ENCODE measurements around the gene SNAPC2. TPM values are rescaled to one million over a fixed set of nuclear protein-coding genes. Genes with fewer than 3 reads are reported as not detected.

Gene SNAPC2
- total and polyA plus RNA-seq, 8 donors, result 4.9 to 12.0 (median 8.0) TPM

DNA sequence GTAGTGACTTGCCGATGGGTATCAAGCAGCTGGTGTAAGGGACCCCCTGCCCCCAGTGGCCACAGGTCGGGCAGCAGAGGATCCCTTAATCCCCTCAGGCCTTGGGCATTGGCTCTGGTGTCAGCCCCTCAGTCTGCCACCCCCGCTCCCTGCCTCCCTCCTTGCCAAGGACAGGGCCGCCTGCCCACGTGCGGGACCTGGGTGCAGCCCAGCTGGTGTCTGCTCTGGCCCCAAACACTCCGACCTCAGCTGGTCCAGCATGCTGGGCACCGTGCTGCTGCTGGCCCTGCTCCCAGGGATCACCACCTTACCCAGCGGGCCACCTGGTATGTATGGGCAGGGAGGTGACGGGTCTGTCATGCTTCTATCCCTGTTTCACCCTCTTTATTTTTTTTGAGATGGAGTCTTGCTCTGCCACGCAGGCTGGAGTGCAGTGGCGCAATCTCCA lies 5.5 kb upstream of the SNAPC2 start, which contains the start of gene TGFBR3L:
TGFBR3L (plus strand) TSS at position 233 of the 448 bp plus-strand sequence.
- DNase-seq, result peak in 4 of 6 donors; percentile 8 to 82 (median 34)
- Histone ChIP-seq H3K4me3 (no peak within 1 kb of the TSS), H3K36me3 (peaks cover 4 to 29% (median 22%) of the 10 kb centered on the region in 3 donors), H3K27ac (no peak within 1 kb of the TSS), H3K4me1 (peaks cover 0 to 18% (median 6%) of the 10 kb centered on the region in 3 donors), H3K27me3 (peaks cover 0 to 6% (median 0%) of the 10 kb centered on the region in 4 donors), H3K9me3 (no peaks in the 10 kb centered on the region)
- intact Hi-C loops (cut with DNase I), result no loop called here
- TF ChIP-seq, protein P1, sequence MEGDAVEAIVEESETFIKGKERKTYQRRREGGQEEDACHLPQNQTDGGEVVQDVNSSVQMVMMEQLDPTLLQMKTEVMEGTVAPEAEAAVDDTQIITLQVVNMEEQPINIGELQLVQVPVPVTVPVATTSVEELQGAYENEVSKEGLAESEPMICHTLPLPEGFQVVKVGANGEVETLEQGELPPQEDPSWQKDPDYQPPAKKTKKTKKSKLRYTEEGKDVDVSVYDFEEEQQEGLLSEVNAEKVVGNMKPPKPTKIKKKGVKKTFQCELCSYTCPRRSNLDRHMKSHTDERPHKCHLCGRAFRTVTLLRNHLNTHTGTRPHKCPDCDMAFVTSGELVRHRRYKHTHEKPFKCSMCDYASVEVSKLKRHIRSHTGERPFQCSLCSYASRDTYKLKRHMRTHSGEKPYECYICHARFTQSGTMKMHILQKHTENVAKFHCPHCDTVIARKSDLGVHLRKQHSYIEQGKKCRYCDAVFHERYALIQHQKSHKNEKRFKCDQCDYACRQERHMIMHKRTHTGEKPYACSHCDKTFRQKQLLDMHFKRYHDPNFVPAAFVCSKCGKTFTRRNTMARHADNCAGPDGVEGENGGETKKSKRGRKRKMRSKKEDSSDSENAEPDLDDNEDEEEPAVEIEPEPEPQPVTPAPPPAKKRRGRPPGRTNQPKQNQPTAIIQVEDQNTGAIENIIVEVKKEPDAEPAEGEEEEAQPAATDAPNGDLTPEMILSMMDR (IDR thresholded peaks at IDR 0.05), result no peak
- FAIRE-seq, result no peak
- WGBS, 2 donors, result 34 to 36% methylated on average over 12 of the region's 12 CpGs
- ATAC-seq, result peak in 2 of 4 donors; percentile 1 to 3

DNA sequence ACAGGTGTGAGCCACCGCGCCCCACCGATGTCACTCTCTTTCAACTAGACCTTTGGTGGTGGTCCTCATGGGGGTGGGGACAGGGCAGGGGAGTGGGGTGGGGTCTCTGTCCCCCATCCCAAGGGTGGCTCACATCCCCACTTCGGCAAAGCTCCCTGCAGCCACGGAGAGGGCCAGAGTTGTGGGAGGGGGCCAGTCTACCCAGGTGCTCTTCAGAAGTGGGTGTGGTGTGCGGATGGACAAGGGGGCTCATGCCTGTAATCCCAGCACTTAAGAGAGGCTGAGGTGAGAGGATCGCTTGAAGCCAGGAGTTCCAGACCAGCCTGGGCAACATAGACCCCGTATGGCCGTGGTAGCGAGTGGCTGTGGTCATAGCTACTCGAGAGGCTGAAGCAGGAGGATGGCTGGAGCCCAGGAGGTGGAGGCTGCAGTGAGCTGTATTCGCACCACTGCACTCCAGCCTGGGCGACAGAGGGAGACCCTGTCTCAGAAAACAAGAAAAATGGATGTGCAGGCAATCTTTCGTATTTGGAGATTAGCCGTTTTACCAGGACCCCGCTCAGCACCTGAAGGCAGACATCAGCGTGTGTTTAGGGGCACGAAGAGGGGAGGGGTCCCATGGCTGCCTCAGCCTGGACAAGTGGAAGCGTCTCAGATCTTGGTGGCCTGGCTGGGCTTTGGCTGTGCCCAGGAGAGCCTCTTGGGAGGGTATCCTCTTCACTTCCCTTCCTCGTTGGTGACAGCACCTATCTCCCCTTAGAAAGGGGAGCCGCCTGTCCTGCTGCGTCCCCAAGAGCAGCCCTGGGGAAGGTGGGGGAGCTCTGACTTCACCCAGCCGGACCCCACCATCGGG lies 4.7 kb upstream of the SNAPC2 start:
- DNase-seq (peak in 3 of 6 donors; percentile 5 to 33 (median 13)), FAIRE-seq (no peak), ATAC-seq (no peak)
- intact Hi-C loops (cut with DNase I), result no loop called here
- H3K9me3 ChIP-seq, result no peaks in the 10 kb centered on the region
- no peak overlapping the region for H3K27ac ChIP-seq
- peaks cover 0 to 18% (median 6%) of the 10 kb centered on the region in 3 donors for H3K4me1 ChIP-seq
- 37 to 51% methylated on average over 21 to 24 of the region's 24 CpGs for WGBS, 2 donors
- TF ChIP-seq, protein P1 (IDR thresholded peaks at IDR 0.05), result no peak
- H3K4me3 ChIP-seq, result peak overlapping the region in 1 of 4 donors; percentile 38
- H3K27me3 ChIP-seq, result peaks cover 0 to 6% (median 0%) of the 10 kb centered on the region in 4 donors
- peaks cover 4 to 23% (median 19%) of the 10 kb centered on the region in 3 donors for H3K36me3 ChIP-seq

DNA sequence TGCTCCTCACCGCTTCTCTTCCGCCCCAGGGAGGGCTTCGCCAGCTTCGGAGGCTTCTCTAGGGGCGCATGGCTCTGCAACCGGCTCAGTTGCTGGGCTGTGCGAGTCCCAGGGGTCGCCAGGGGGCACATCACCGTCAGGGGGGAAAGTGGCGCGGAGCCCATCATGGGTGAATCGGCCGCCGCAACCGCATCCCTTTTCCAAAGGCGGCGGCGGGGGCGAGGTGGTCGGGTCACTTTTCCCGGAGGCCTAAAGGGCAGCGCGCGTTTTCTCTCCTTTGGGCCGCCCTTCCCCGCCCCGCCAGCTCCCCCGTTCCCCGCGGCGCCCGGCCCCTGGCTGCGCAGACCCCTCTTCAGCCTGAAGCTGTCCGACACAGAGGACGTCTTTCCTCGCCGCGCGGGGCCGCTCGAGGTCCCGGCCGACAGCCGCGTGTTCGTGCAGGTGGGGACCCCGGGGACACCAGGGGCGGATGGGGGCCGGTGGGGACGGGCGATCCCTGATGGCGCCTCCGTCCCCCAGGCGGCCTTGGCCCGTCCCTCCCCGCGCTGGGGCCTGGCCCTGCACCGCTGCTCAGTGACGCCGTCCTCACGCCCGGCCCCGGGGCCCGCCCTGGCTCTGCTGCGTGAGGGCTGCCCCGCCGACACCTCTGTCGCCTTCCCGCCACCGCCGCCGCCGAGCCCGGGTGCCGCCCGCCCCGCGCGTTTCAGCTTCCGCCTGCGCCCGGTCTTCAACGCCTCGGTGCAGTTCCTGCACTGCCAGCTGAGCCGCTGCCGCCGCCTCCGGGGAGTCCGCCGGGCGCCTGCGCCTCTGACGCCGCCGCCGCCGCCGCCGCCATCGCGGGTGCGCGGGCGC lies 3.8 kb upstream of the SNAPC2 start:
- peak overlapping the region in 2 of 4 donors; percentile 31 to 38 for H3K4me3 ChIP-seq
- peaks cover 4 to 18% (median 10%) of the 10 kb centered on the region in 3 donors for H3K4me1 ChIP-seq
- 1 to 2% methylated on average over 84 to 104 of the region's 104 CpGs for WGBS, 2 donors
- H3K9me3 ChIP-seq, result no peaks in the 10 kb centered on the region
- no peak overlapping the region for H3K27ac ChIP-seq
- ATAC-seq, result no peak
- FAIRE-seq, result no peak
- H3K27me3 ChIP-seq, result peaks cover 0 to 6% (median 0%) of the 10 kb centered on the region in 4 donors
- DNase-seq, result peak in 5 of 6 donors; percentile 3 to 82 (median 50)
- TF ChIP-seq, protein P1 (IDR thresholded peaks at IDR 0.05), result no peak
- peaks cover 0 to 14% (median 14%) of the 10 kb centered on the region in 3 donors for H3K36me3 ChIP-seq
- intact Hi-C loops (cut with DNase I), result no loop called here

DNA sequence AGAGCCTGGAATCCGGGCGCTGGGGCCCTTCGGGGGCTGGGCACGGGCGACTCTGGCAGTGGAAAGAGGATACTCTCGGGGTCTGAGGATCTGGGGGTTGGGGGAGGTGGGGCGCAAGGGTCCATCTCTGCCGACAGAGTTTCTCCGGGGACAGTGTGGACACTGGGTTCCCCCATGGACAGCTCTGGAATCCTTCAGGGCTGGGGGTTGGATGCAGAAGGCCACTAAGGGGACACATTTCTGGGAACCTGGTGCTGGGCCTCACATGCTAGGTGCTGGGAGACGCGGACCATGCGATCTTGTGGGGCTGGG lies 3.2 kb upstream of the SNAPC2 start:
- Histone ChIP-seq H3K36me3 (peaks cover 0 to 8% (median 8%) of the 10 kb centered on the region in 3 donors), H3K27ac (no peak overlapping the region), H3K4me1 (peaks cover 6 to 18% (median 13%) of the 10 kb centered on the region in 3 donors), H3K27me3 (peaks cover 0 to 6% (median 0%) of the 10 kb centered on the region in 4 donors), H3K9me3 (no peaks in the 10 kb centered on the region), H3K4me3 (peak overlapping the region in 2 of 4 donors; percentile 31 to 38)
- 14 to 19% methylated on average over 12 of the region's 12 CpGs for WGBS, 2 donors
- TF ChIP-seq, protein P1 (IDR thresholded peaks at IDR 0.05), result no peak
- FAIRE-seq, result no peak
- peak in 1 of 6 donors; percentile 13 for DNase-seq
- ATAC-seq, result no peak
- intact Hi-C loops (cut with DNase I), result no loop called here
